NOMO-1 treated with DMSO at 0.1 percent for 48 hours (cell line): Measurements from ENCODE around the gene WDR26.
"Not testable (repeated sequence)": the region's sequence is repeated elsewhere in the genome, so short reads cannot be mapped to it uniquely, and the experiment has no call there.

Experiments
- DNase-seq: peaks from one replicate; lab custom pipeline; 2025; ENCODE audit not compliant: unreplicated experiment; lab: John Stamatoyannopoulos, UW

WDR26 gene

GRCh38 chr1:224352436-224353085 lies 82.0 kb downstream of the WDR26 start:
- DNase-seq, result not testable (repeated sequence)

DNA sequence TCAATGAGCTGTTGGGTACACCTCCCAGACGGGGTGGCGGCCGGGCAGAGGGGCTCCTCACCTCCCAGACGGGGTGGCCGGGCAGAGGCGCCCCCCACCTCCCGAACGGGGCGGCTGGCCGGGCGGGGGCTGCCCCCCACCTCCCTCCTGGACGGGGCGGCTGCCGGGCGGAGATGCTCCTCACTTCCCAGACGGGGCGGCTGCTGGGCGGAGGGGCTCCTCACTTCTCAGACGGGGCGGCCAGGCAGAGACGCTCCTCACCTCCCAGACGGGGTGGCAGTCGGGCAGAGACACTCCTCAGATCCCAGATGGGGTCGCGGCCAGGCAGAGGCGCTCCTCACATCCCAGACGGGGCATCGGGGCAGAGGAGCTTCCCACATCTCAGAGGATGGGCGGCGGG lies 84.9 kb downstream of the WDR26 start:
- DNase-seq, result not testable (repeated sequence)

GRCh38 chr1:224348137-224348536 lies 86.5 kb downstream of the WDR26 start:
- DNase-seq, result no peak

GRCh38 chr1:224343679-224344078 lies 90.9 kb downstream of the WDR26 start:
- peak; percentile 7 for DNase-seq

DNA sequence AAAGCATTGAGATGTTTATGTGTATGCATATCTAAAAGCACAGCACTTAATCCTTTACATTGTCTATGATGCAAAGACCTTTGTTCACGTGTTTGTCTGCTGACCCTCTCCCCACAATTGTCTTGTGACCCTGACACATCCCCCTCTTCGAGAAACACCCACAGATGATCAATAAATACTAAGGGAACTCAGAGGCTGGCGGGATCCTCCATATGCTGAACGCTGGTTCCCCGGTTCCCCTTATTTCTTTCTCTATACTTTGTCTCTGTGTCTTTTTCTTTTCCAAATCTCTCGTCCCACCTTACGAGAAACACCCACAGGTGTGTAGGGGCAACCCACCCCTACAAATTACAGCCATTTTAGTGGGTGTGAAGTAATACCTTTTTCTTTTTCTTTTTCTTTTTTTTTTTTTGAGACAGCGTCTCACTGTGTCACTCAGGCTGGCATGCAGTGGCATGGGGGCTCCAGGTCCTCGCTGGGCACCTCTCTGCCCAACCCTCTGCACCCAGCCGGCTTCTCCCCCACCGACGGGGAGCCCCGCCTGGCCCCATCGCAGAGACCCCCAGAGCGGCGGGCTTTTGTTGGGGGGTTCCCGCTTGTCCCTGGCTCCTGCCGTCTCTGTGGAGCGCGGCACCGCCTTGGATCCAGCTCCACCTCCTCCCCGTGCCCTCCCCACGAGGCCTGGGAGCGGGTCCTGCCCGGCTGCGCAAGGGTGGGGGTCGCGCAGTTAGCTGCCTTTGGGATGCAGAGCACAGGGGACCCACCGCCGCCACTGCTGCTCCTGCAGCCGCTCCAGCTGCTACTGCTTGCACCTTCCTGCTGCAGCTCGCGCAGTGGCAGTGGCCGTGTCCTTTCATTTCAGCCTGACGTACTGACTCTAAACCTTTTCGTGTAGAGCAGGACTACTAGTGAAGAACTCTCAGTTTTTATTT lies 93.9 kb downstream of the WDR26 start:
- DNase-seq, result peak; percentile 23

DNA sequence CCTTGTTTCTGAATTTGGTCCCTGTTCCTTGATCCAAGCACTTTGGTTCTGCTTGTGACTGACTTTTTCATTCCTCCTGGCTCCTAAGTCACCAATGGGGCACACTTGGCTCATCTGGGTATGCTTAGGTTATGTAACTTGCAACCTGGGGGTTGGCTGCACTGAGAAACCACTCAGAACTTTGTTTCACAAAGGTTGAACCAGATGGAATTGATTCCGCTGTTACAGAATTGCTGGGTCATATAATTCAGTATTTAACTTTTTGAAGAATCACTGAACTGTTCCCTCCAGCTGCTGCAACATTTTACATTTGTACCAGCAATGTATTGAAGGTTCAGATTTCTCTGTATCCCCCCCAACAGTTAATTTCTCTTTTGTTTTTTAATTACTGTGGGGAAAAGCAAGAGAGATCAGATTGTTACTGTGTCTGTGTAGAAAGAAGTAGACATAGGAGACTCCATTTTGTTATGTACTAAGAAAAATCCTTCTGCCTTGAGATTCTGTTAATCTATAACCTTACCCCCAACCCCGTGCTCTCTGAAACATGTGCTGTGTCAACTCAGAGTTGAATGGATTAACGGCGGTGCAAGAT lies 95.1 kb downstream of the WDR26 start:
- DNase-seq, result no peak

- DNase-seq, result peak; percentile 27
These were observed 96.3 kb downstream of the WDR26 start for GRCh38 chr1:224338150-224338838.
